GM23248 (cell line): Measurements from ENCODE around the gene SPNS1. TPM values are rescaled to one million over a fixed set of nuclear protein-coding genes. Genes with fewer than 3 reads are reported as not detected.
"Not testable (repeated sequence)": the region's sequence is repeated elsewhere in the genome, so short reads cannot be mapped to it uniquely, and the experiment has no call there.

ENCODE experiments used
- DNase-seq: peaks from one replicate; pipeline ENCODE4 v3.0.0-alpha.2; 2015
- H2AFZ ChIP-seq: fragments of 200-600 bp; sonication (generic); 2 replicates; pipeline ENCODE4 v1.6.1; 2016; ENCODE audit warnings: antibody characterized with exemption
- H3F3A ChIP-seq: fragments of 200-600 bp; sonication (generic); 2 replicates; pipeline ENCODE4 v1.6.1; 2016; ENCODE audit warnings: mild to moderate bottlenecking, antibody characterized with exemption, mixed run types; ENCODE audit not compliant: insufficient read depth
- H3K27ac ChIP-seq: fragments of 200-600 bp; sonication (generic); 2 replicates; pipeline ENCODE4 v1.5.1; 2016; ENCODE audit warnings: mild to moderate bottlenecking
- H3K27me3 ChIP-seq: fragments of 200-600 bp; sonication (generic); replicated peaks from 2 replicates; pipeline ENCODE4 v1.6.1; 2016; ENCODE audit warnings: mild to moderate bottlenecking; ENCODE audit not compliant: insufficient read depth
- H3K36me3 ChIP-seq: fragments of 200-600 bp; sonication (generic); 2 replicates; pipeline ENCODE4 v1.6.1; 2016; ENCODE audit warnings: low read depth, mild to moderate bottlenecking
- H3K4me1 ChIP-seq: fragments of 200-600 bp; sonication (generic); 2 replicates; pipeline ENCODE4 v1.6.1; 2016; ENCODE audit warnings: mild to moderate bottlenecking; ENCODE audit not compliant: insufficient read depth
- H3K4me2 ChIP-seq: fragments of 200-600 bp; sonication (generic); one replicate; pipeline ENCODE4 v1.6.1; 2016; ENCODE audit warnings: mild to moderate bottlenecking; ENCODE audit not compliant: unreplicated experiment
- H3K4me3 ChIP-seq: fragments of 200-600 bp; sonication (generic); 2 replicates; pipeline ENCODE4 v1.5.1; 2016; ENCODE audit warnings: mild to moderate bottlenecking
- H3K79me2 ChIP-seq: fragments of 200-600 bp; sonication (generic); 2 replicates; pipeline ENCODE4 v1.6.1; 2016; ENCODE audit warnings: mild to moderate bottlenecking; ENCODE audit not compliant: insufficient read depth
- H3K9ac ChIP-seq: fragments of 200-600 bp; sonication (generic); 2 replicates; pipeline ENCODE4 v1.6.1; 2016; ENCODE audit warnings: mild to moderate bottlenecking
- H3K9me2 ChIP-seq: fragments of 200-600 bp; sonication (generic); 2 replicates; pipeline ENCODE4 v1.6.1; 2016; ENCODE audit warnings: mixed run types, mild to moderate bottlenecking, moderate library complexity; ENCODE audit not compliant: insufficient read depth
- H3K9me3 ChIP-seq: fragments of 200-600 bp; sonication (generic); one replicate; pipeline ENCODE4 v1.6.1; 2017; ENCODE audit warnings: low read depth
- H4K20me1 ChIP-seq: fragments of 200-600 bp; sonication (generic); 2 replicates; pipeline ENCODE4 v1.6.0; 2016; ENCODE audit not compliant: insufficient read depth
- EZH2 ChIP-seq: fragments of 200-600 bp; sonication (generic); IDR thresholded peaks from 2 replicates; pipeline ENCODE4 v1.6.1; 2018; ENCODE audit warnings: antibody characterized with exemption, mild to moderate bottlenecking; ENCODE audit not compliant: insufficient read depth, poor library complexity, severe bottlenecking
- EZH2phosphoT487 ChIP-seq: fragments of 200-600 bp; sonication (generic); IDR thresholded peaks from 2 replicates; pipeline ENCODE4 v1.6.1; 2018; ENCODE audit warnings: antibody characterized with exemption, moderate library complexity, mild to moderate bottlenecking, low read depth; ENCODE audit not compliant: insufficient read depth
- WGBS, 2 experiments: methylation state at CpG; one replicate each; pipeline ENCODE4 v1.1.6; 2015 to 2017; ENCODE audit warnings: low lambda C conversion rate in 2 of 2, low coverage in 1 of 2; ENCODE audit errors: missing lambda C conversion rate in 2 of 2; 5-methylcytosine and 5-hydroxymethylcytosine counted together
- in situ Hi-C: fragments of 300-500 bp; cut with MboI; formaldehyde crosslinking; loops from 2 replicates; pipeline ENCODE4 v1.15.0; 2020
- polyA plus RNA-seq: library from polyadenylated mRNA; unstranded; fragments of >200 nt; fragmentation: Nextera tagmentation; extraction: Ambion mirVana; gene quantifications from 2 replicates; pipeline ENCODE4 v1.2.1, GENCODE V29; 2016
- total RNA-seq: library from RNA; depleted of rRNA; stranded (reverse); fragments of >200 nt; shearing (Covaris generic); gene quantifications from 2 replicates; pipeline ENCODE4 v1.2.3, GENCODE V29; 2014; rRNA removed

SPNS1 gene, protein sequence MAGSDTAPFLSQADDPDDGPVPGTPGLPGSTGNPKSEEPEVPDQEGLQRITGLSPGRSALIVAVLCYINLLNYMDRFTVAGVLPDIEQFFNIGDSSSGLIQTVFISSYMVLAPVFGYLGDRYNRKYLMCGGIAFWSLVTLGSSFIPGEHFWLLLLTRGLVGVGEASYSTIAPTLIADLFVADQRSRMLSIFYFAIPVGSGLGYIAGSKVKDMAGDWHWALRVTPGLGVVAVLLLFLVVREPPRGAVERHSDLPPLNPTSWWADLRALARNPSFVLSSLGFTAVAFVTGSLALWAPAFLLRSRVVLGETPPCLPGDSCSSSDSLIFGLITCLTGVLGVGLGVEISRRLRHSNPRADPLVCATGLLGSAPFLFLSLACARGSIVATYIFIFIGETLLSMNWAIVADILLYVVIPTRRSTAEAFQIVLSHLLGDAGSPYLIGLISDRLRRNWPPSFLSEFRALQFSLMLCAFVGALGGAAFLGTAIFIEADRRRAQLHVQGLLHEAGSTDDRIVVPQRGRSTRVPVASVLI
- total RNA-seq: 44.3 and 48.4 TPM in 2 replicates
- 41.3 and 46.9 TPM in 2 replicates for polyA plus RNA-seq

DNA sequence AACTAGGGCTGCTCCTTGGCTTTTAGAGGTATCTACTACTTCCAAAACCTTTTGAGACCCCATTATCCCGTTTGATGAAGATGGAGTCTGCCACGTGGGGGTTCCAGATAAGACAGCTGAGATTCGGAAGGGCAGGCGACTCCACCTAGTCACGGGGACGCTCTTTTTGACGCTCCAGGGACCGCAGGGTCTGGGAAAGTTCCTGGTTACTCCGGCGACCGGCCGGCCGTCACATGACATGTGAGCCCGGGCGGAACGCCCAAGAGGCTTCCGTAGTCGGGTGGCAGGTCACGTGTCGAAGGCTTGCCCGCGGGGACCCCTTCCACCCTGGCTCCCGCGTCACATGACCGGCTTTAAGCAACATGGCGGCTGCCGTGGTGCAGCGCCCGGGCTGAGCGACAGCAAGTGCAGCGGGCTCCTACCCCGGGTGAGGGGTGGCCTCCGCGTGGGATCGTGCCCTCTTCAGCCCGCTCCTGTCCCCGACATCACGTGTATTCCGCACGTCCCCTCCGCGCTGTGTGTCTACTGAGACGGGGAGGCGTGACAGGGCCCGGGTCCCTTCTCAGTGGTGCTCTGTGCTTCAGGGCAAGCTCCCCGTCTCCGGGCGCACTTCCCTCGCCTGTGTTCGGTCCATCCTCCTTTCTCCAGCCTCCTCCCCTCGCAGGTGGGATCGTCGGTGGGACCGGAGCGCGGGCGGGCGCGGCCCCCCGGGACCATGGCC lies at the start of gene SPNS1:
SPNS1 (plus strand) TSS at position 342 of the 721 bp plus-strand sequence; CDS start at position 716, 374 bp downstream.
- in situ Hi-C loops: no loop called here
- WGBS, 2 experiments: 1% methylated on average over 56 to 60 of the region's 60 CpGs
- Histone ChIP-seq H3K27me3 (no peaks in the 10 kb centered on the region), H3K36me3 (no peaks in the 10 kb centered on the region), H3K9me2 (no peaks in the 10 kb centered on the region), H2AFZ (peak within 1 kb of the TSS; percentile 97), H3F3A (peaks cover 3% of the 10 kb centered on the region; the same call in 1 of the 2 replicates), H3K4me2 (peak within 1 kb of the TSS; percentile 97), H4K20me1 (no peaks in the 10 kb centered on the region), H3K4me1 (0 out of 2 replicates have a peak, but pooled peaks cover 8% of the 10 kb centered on the region), H3K4me3 (peak within 1 kb of the TSS; percentile 96), H3K27ac (peak within 1 kb of the TSS; percentile 98), H3K9me3 (no peaks in the 10 kb centered on the region), H3K9ac (peak within 1 kb of the TSS; percentile 99), H3K79me2 (peaks cover 33% of the 10 kb centered on the region)
- peak; percentile 99 for DNase-seq
- TF ChIP-seq EZH2phosphoT487 (no peak), EZH2 (no peak)

DNA sequence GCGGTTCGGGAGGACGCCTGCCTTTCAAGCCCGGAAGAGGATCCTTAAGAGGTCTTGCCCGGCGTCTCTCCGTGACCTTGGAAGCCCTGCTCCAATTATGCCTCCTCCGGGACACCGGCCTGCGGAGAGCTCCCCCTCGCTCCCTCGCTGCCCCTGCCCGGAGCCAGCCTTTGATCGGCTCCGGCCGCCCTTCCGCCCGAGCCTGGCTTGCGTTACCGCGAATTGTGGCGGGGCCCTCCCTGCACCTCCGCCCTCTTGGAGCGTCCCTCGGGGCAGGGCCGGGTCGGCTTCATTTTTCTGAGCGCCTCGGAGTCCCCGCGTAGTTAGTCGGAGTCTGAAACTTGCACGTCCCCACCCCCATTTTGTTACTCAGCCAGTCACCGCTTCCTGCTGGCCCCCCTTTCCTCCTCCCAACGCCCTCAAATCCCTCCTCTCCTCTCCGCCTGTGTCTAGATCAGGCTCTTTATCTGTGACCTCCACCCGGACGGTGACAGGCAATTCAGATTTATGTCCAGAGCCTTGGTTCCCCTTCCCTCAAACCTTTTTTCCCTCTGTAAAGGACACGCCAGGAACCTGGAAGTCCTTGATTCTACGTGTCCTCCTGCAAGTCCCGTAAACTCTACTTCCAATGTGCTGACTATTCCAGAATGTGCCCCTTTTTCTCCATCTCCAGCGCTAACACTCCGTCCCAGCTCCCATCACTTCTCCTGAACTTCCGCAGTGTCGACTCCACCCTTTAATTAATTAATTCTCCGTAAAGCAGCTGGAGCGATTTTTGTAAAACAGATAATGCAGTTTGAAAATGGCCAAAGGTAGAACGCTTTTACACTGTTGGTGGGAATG lies 49.0 kb upstream of the SPNS1 start:
- WGBS, 2 experiments: 2% methylated on average over 32 to 44 of the region's 48 CpGs

DNA sequence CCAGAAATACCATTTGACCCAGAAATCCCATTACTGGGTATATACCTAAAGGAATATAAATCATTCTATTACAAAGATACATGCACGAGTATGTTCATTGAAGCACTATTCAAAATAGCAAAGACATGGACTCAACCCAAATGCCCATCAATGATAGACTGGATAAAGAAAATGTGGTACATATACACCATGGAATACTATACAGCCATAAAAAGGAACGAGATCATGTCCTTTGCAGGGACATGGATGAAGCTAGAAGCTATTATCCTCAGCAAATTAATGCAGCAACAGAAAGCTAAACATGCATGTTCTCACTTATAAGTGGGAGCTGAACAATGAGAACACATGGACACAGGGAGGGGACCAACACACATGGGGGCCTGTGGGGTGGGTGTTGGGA lies 48.3 kb upstream of the SPNS1 start:
- peak overlapping the region; percentile 86 for H3K4me2 ChIP-seq
- H3K4me3 ChIP-seq: peak overlapping the region; percentile 85
- not testable (repeated sequence) for H3K9me3 ChIP-seq

More for the DNA sequence above, 49.0 kb upstream of the SPNS1 start:
- TF ChIP-seq EZH2phosphoT487: no peak
- no peak for TF ChIP-seq EZH2
- Histone ChIP-seq H3K9me2 (no peaks in the 10 kb centered on the region), H3K4me3 (peak overlapping the region; percentile 85), H3K36me3 (no peaks in the 10 kb centered on the region), H3K79me2 (no peaks in the 10 kb centered on the region), H3K9me3 (no peaks in the 10 kb centered on the region), H3K27me3 (no peaks in the 10 kb centered on the region), H3F3A (peaks cover 8% of the 10 kb centered on the region; the same call in 1 of the 2 replicates), H3K4me1 (no peaks in the 10 kb centered on the region), H2AFZ (peak overlapping the region; percentile 92), H3K4me2 (peak overlapping the region; percentile 86), H4K20me1 (no peaks in the 10 kb centered on the region), H3K9ac (peak overlapping the region; percentile 94), H3K27ac (peak overlapping the region; percentile 89)
- DNase-seq: peak; percentile 81
- in situ Hi-C loops: loop anchor here (25.0 kb wide), 1 partner anchor 388 kb away; the partner anchor contains the start of gene NUPR1

More for the DNA sequence above, 48.3 kb upstream of the SPNS1 start:
- not testable (repeated sequence) for H3K27me3 ChIP-seq, H3K9me2 ChIP-seq, H3K36me3 ChIP-seq, H3K79me2 ChIP-seq, H3F3A ChIP-seq, H4K20me1 ChIP-seq, DNase-seq, H3K4me1 ChIP-seq, H3K27ac ChIP-seq
- Histone ChIP-seq H3K9ac (peak overlapping the region; percentile 94), H2AFZ (peak overlapping the region; percentile 92)
- WGBS, 2 experiments: 68 to 74% methylated on average over 2 of the region's 2 CpGs
- in situ Hi-C loops: loop anchor here (25.0 kb wide), 1 partner anchor 389 kb away; the partner anchor contains the start of gene NUPR1
